Kidney epithelial cell (primary cell): Measurements from ENCODE around the gene CDC14B. TPM values are rescaled to one million over a fixed set of nuclear protein-coding genes. Genes with fewer than 3 reads are reported as not detected.
"Not testable (repeated sequence)": the region's sequence is repeated elsewhere in the genome, so short reads cannot be mapped to it uniquely, and the experiment has no call there.

Experiments
- DNase-seq: peaks from one replicate; pipeline ENCODE4 v3.0.0-alpha.2; 2010; ENCODE audit warnings: low read depth
- H3K27me3 ChIP-seq: 2 replicates; pipeline ENCODE4 v1.6.0; 2011; ENCODE audit warnings: low read length; ENCODE audit not compliant: control insufficient read depth, insufficient read depth
- H3K36me3 ChIP-seq: 2 replicates; pipeline ENCODE4 v1.5.1; 2011; ENCODE audit warnings: low read length; ENCODE audit not compliant: control insufficient read depth, insufficient read depth
- H3K4me3 ChIP-seq: 2 replicates; pipeline ENCODE4 v1.5.1; 2011; ENCODE audit warnings: low read depth, mild to moderate bottlenecking, control low read depth, low read length
- CTCF ChIP-seq: IDR thresholded peaks from 2 replicates; pipeline ENCODE4 v1.5.1; 2011; ENCODE audit warnings: mild to moderate bottlenecking, moderate library complexity, low read length, control low read depth, inconsistent platforms; ENCODE audit not compliant: insufficient read depth, poor library complexity, severe bottlenecking
- total RNA-seq: library from RNA; depleted of rRNA; stranded (reverse); fragments of >200 nt; gene quantifications from 2 replicates; pipeline ENCODE4 v1.2.3, GENCODE V29; 2015

The CDC14B gene
- total RNA-seq, 1 donor from 2014 or later = 25.5 TPM

- DNase-seq = no peak
- TF ChIP-seq CTCF = no peak
- Histone ChIP-seq H3K4me3 (no peak overlapping the region), H3K27me3 (no peaks in the 10 kb centered on the region), H3K36me3 (no peaks in the 10 kb centered on the region)
Measured at GRCh38 chr9:96615411-96615810, 4.2 kb downstream of the CDC14B start.

- not testable (repeated sequence) for DNase-seq, H3K36me3 ChIP-seq, H3K27me3 ChIP-seq, H3K4me3 ChIP-seq
Measured at GRCh38 chr9:96614664-96615063, 5.0 kb downstream of the CDC14B start.

- Histone ChIP-seq H3K4me3 (no peak overlapping the region), H3K27me3 (no peaks in the 10 kb centered on the region), H3K36me3 (no peaks in the 10 kb centered on the region)
- no peak for DNase-seq
- TF ChIP-seq CTCF = no peak
Measured at GRCh38 chr9:96612966-96613589, 6.6 kb downstream of the CDC14B start.

- TF ChIP-seq CTCF = no peak
- Histone ChIP-seq H3K27me3 (no peaks in the 10 kb centered on the region), H3K4me3 (no peak overlapping the region), H3K36me3 (no peaks in the 10 kb centered on the region)
- peak; percentile 61 for DNase-seq
Measured at GRCh38 chr9:96612105-96612965, 7.3 kb downstream of the CDC14B start.

GRCh38 chr9:96611302-96611701 is 8.3 kb downstream of the CDC14B start:
- no peaks in the 10 kb centered on the region for H3K36me3 ChIP-seq
- H3K4me3 ChIP-seq = no peak overlapping the region
- H3K27me3 ChIP-seq = no peaks in the 10 kb centered on the region
- DNase-seq = no peak
- no peak for TF ChIP-seq CTCF

GRCh38 chr9:96609732-96610131 is 9.9 kb downstream of the CDC14B start:
- H3K36me3 ChIP-seq = no peaks in the 10 kb centered on the region
- no peak for DNase-seq
- H3K4me3 ChIP-seq = no peak overlapping the region
- TF ChIP-seq CTCF = no peak
- no peaks in the 10 kb centered on the region for H3K27me3 ChIP-seq
